A549 (cell line): ENCODE data around the gene SLC24A3. TPM values are rescaled to one million over a fixed set of nuclear protein-coding genes. Genes with fewer than 3 reads are reported as not detected.

ENCODE experiments used
- ATAC-seq, 2 experiments: fragments of 200-7000 bp in 1 of 2; fragments of >200 bp in 1 of 2; cut with Nextera tagmentation in 1 of 2; cut with Tn5 transposase in 1 of 2; 3 replicates each; pipeline versions ENCODE4 v1.8.0 to v1.9.1; 2018 to 2020; ENCODE audit warnings: mild to moderate bottlenecking in 1 of 2, moderate library complexity in 1 of 2
- CTCF ChIA-PET: fragments of 300-600 bp; sonication (Branson Sonifier 250); formaldehyde crosslinking; extraction: SDS; loops from one replicate; lab custom pipeline; 2021; ENCODE audit warnings: antibody characterized with exemption, inconsistent platforms; lab: Yijun Ruan, JAX
- POLR2A ChIA-PET: fragments of 350-600 bp; formaldehyde crosslinking; extraction: SDS; loops from one replicate; lab custom pipeline; 2021; ENCODE audit warnings: antibody characterized with exemption, inconsistent platforms; lab: Yijun Ruan, JAX
- DNase-seq, 2 experiments: peaks; one replicate each; pipeline versions ENCODE4 v3.0.0 to v3.0.0-alpha.2; 2011 to 2016; ENCODE audit warnings: low read depth in 1 of 2, low spot score in 1 of 2
- FAIRE-seq: peaks from 2 replicates; lab custom pipeline; 2011; peaks lifted over from hg19 to GRCh38; lab: Jason Lieb, UNC
- H3K27ac ChIP-seq, 2 experiments: fragments of >200 bp; sonication (Bioruptor Twin); formaldehyde crosslinking; 3 replicates each; pipeline ENCODE4 v1.5.1; 2016 to 2017
- H3K4me1 ChIP-seq: fragments of >200 bp; sonication (Bioruptor Twin); formaldehyde crosslinking; 3 replicates; pipeline ENCODE4 v1.6.1; 2016
- H3K4me2 ChIP-seq: fragments of >200 bp; sonication (Bioruptor Twin); formaldehyde crosslinking; 3 replicates; pipeline ENCODE4 v1.6.1; 2016
- H3K4me3 ChIP-seq: fragments of >200 bp; sonication (Bioruptor Twin); formaldehyde crosslinking; 3 replicates; pipeline ENCODE4 v1.5.1; 2016
- H3K9me3 ChIP-seq: fragments of >200 bp; sonication (Bioruptor Twin); formaldehyde crosslinking; 3 replicates; pipeline ENCODE4 v1.6.1; 2016
- ATOH8 ChIP-seq: fragments of 250-450 bp; sonication (Bioruptor Pico); IDR thresholded peaks from 2 replicates; pipeline ENCODE4 v1.5.0; 2020; ENCODE audit warnings: low read depth, mild to moderate bottlenecking, moderate library complexity
- CBX8 ChIP-seq: fragments of 200-600 bp; sonication (generic); IDR thresholded peaks from 2 replicates; pipeline ENCODE4 v1.6.1; 2016
- E2F6 ChIP-seq: IDR thresholded peaks from 2 replicates; pipeline ENCODE4 v1.6.1; 2012; ENCODE audit warnings: low read depth, borderline replicate concordance
- ELK1 ChIP-seq: fragments of 150-350 bp; IDR thresholded peaks from 2 replicates; pipeline ENCODE4 v1.6.1; 2014; ENCODE audit warnings: low read depth, mild to moderate bottlenecking, low read length
- FOSB ChIP-seq: fragments of 250-450 bp; sonication (Bioruptor Pico); IDR thresholded peaks from 2 replicates; pipeline ENCODE4 v1.5.0; 2020; ENCODE audit warnings: mild to moderate bottlenecking, moderate library complexity
- FOXS1 ChIP-seq: fragments of 250-450 bp; sonication (Bioruptor Pico); IDR thresholded peaks from 2 replicates; pipeline ENCODE4 v1.5.0; 2020; ENCODE audit warnings: mild to moderate bottlenecking, moderate library complexity
- HEYL ChIP-seq: fragments of 250-450 bp; sonication (Bioruptor Pico); IDR thresholded peaks from 2 replicates; pipeline ENCODE4 v1.8.0; 2021; ENCODE audit warnings: mild to moderate bottlenecking, moderate library complexity
- HOXA7 ChIP-seq: fragments of 250-450 bp; sonication (Bioruptor Pico); IDR thresholded peaks from 2 replicates; pipeline ENCODE4 v1.5.0; 2020; ENCODE audit warnings: mild to moderate bottlenecking, moderate library complexity
- HOXB13 ChIP-seq: fragments of 250-450 bp; sonication (Bioruptor Pico); IDR thresholded peaks from 2 replicates; pipeline ENCODE4 v1.5.0; 2020; ENCODE audit warnings: low read depth, mild to moderate bottlenecking, moderate library complexity
- KDM5A ChIP-seq: fragments of 200-600 bp; sonication (generic); IDR thresholded peaks from 2 replicates; pipeline ENCODE4 v1.6.1; 2016; ENCODE audit warnings: antibody characterized with exemption, mild to moderate bottlenecking
- MYC ChIP-seq: IDR thresholded peaks from 2 replicates; pipeline ENCODE4 v1.6.1; 2012; ENCODE audit warnings: mild to moderate bottlenecking, inconsistent platforms, low read length, improper control_type of control experiment, borderline replicate concordance
- PBX3 ChIP-seq: IDR thresholded peaks from 2 replicates; pipeline ENCODE4 v1.6.1; 2012
- POLR2A ChIP-seq: IDR thresholded peaks from 2 replicates; pipeline ENCODE4 v1.6.1; 2012; ENCODE audit warnings: mild to moderate bottlenecking, low read length
- POLR2AphosphoS2 ChIP-seq: conservative IDR thresholded peaks from 2 replicates; pipeline ENCODE4 v1.6.1; 2012; ENCODE audit warnings: low read length, improper control_type of control experiment, inconsistent platforms
- RAD21 ChIP-seq, 2 experiments: fragments of >200 bp in 1 of 2; sonication (Bioruptor Twin) in 1 of 2; formaldehyde crosslinking in 1 of 2; IDR thresholded peaks in 1 of 2; conservative IDR thresholded peaks in 1 of 2; 2 replicates in 1 of 2; 3 replicates in 1 of 2; pipeline ENCODE4 v1.6.1; 2012 to 2018; ENCODE audit warnings: inconsistent platforms in 1 of 2
- RARB ChIP-seq: fragments of 250-450 bp; sonication (Bioruptor Pico); IDR thresholded peaks from 2 replicates; pipeline ENCODE4 v1.8.0; 2021; ENCODE audit warnings: mild to moderate bottlenecking, moderate library complexity
- TP53 ChIP-seq: fragments of 250-450 bp; sonication (Bioruptor Pico); IDR thresholded peaks from 2 replicates; pipeline ENCODE4 v1.5.0; 2021; ENCODE audit warnings: mild to moderate bottlenecking, moderate library complexity
- ZSCAN20 ChIP-seq: fragments of 250-450 bp; sonication (Bioruptor Pico); IDR thresholded peaks from 2 replicates; pipeline ENCODE4 v1.8.0; 2022; ENCODE audit warnings: mild to moderate bottlenecking, moderate library complexity
- WGBS: methylation state at CpG from one replicate; pipeline ENCODE4 v1.1.6; 2017; ENCODE audit errors: missing lambda C conversion rate; 5-methylcytosine and 5-hydroxymethylcytosine counted together
- polyA plus RNA-seq, 4 experiments: library from polyadenylated mRNA; depleted of rRNA in 3 of 4; stranded (reverse); fragments of >200 nt; fragmentation: RNase III in 1 of 4; extraction: RNeasy Plus Mini Kit Qiagen cat#74134 plus additional on column Dnase treatment in 1 of 4; gene quantifications; 2 replicates in 3 of 4; 3 replicates in 1 of 4; pipeline ENCODE4 v1.2.3, GENCODE V29; 2011 to 2017
- TF ChIP-seq, protein P1 (sequence below): fragments of >200 bp; sonication (Bioruptor Twin); formaldehyde crosslinking; IDR thresholded peaks from 3 replicates; pipeline ENCODE4 v1.5.1; 2016

The SLC24A3 gene
- polyA plus RNA-seq, 2 of the 4 experiments (the other 2 are of a cell fraction) = 0.08 TPM; not detected in 1

DNA sequence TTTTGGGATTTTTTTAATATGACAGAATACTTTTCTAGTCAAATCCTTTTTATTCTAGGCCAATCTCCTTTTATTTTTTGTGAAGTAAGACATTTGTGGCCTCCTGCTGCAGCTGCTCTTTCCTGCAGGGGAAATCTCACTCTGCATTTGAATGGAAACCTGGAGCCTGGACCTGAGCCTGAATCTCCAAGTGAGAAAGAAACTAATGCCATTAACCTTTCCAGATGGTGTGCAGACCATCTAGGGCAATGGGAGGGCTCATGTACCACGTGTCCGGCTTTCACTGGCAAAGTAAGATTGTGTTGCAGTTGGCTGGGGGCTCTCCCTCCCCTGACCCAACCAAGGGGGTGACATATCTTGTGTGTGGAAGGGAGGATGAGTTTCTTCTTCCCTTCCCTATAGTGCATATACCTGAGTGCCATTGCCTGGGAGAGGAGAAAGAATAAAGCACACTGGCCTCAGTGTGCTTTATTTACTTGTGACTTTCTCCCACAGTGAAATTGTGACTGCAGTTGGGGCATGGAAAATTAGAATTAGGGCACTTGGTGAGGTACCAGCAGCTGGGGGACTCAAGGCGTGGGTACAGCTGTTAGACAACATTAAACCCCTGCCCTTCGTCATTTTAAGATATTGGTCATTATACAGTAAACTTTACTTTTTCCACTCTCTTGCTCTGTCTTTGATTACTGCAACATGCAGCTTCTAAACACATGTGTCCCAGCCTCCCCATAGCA is 385.8 kb downstream of the SLC24A3 start:
- ATAC-seq (no peak), DNase-seq (no peak), FAIRE-seq (no peak)
- 6% methylated on average over 4 of the region's 4 CpGs for WGBS
- no peaks in the 10 kb centered on the region for H3K4me1 ChIP-seq
- CTCF ChIA-PET = interaction anchor here (0.6 kb wide), 1 partner anchor 97 kb away, joined by 3 read pairs; no protein-coding TSS in a partner anchor
- TF ChIP-seq PBX3 (no peak), RARB (no peak), TP53 (CRISPR knock-in tag) (no peak), POLR2AphosphoS2 (no peak), ELK1 (no peak), HEYL (CRISPR knock-in tag) (no peak), ATOH8 (CRISPR knock-in tag) (no peak), FOSB (no peak), RAD21 (conservative IDR thresholded peaks at IDR 0.05 in 1 of 2, IDR thresholded peaks at IDR 0.05 in 1 of 2) (no peak)
- TF ChIP-seq, protein P1, sequence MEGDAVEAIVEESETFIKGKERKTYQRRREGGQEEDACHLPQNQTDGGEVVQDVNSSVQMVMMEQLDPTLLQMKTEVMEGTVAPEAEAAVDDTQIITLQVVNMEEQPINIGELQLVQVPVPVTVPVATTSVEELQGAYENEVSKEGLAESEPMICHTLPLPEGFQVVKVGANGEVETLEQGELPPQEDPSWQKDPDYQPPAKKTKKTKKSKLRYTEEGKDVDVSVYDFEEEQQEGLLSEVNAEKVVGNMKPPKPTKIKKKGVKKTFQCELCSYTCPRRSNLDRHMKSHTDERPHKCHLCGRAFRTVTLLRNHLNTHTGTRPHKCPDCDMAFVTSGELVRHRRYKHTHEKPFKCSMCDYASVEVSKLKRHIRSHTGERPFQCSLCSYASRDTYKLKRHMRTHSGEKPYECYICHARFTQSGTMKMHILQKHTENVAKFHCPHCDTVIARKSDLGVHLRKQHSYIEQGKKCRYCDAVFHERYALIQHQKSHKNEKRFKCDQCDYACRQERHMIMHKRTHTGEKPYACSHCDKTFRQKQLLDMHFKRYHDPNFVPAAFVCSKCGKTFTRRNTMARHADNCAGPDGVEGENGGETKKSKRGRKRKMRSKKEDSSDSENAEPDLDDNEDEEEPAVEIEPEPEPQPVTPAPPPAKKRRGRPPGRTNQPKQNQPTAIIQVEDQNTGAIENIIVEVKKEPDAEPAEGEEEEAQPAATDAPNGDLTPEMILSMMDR = no peak
- POLR2A ChIA-PET = no interaction called here
- H3K4me2 ChIP-seq = no peak overlapping the region
- no peak overlapping the region for H3K4me3 ChIP-seq
- H3K27ac ChIP-seq = no peak overlapping the region
- H3K9me3 ChIP-seq = no peaks in the 10 kb centered on the region

- no peak for FAIRE-seq
Measured at GRCh38 chr20:19599200-19599599, 386.8 kb downstream of the SLC24A3 start.

DNA sequence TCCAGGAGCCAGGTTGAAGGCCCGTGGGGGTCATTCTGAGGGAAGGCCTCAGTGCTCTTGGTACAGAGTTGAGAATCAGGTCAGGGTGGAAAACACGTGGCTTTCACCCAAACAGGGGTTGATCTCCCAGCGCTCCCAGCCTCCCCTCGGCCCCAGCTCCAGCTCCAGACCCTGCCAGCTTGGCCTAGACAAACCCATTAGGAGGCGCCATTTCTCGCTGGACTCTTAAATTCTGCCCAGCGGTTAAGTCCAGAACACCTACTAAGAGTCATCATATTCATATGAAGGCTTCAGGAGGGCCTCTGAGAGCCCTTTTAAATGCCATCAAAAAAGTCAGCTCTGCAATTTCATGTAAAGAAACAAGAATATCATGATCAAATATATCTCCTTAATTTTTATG is 387.6 kb downstream of the SLC24A3 start:
- 18% methylated on average over 7 of the region's 7 CpGs for WGBS
- ATAC-seq = no peak
- FAIRE-seq = no peak

More at GRCh38 chr20:19599200-19599599, 386.8 kb downstream of the SLC24A3 start:
- WGBS = 79% methylated on average over 20 of the region's 20 CpGs
- TF ChIP-seq POLR2AphosphoS2 (no peak), CBX8 (no peak)
- H3K4me1 ChIP-seq = no peaks in the 10 kb centered on the region
- ChIA-PET POLR2A (no interaction called here), CTCF (interaction anchor here (1.5 kb wide), 1 partner anchor 10 kb away, joined by 3 read pairs; no protein-coding TSS in a partner anchor)
- ATAC-seq (no peak), DNase-seq (no peak)
- no peak overlapping the region for H3K4me2 ChIP-seq
- no peak overlapping the region for H3K27ac ChIP-seq
- H3K9me3 ChIP-seq = no peaks in the 10 kb centered on the region
- H3K4me3 ChIP-seq = no peak overlapping the region

More for the DNA sequence above, 387.6 kb downstream of the SLC24A3 start:
- TF ChIP-seq E2F6 (no peak), FOXS1 (CRISPR knock-in tag) (no peak), HOXB13 (CRISPR knock-in tag) (no peak), KDM5A (no peak), MYC (no peak), TP53 (CRISPR knock-in tag) (no peak), ZSCAN20 (no peak), ELK1 (no peak), POLR2A (no peak), HOXA7 (CRISPR knock-in tag) (no peak)
- TF ChIP-seq, protein P1 = no peak
- ChIA-PET CTCF (interaction anchor here (1.4 to 1.5 kb wide), 2 partner anchors 10 to 12 kb away, joined by 3 to 7 read pairs; no protein-coding TSS in a partner anchor), POLR2A (no interaction called here)
- Histone ChIP-seq H3K9me3 (no peaks in the 10 kb centered on the region), H3K4me3 (no peak overlapping the region), H3K27ac (no peak overlapping the region), H3K4me2 (no peak overlapping the region), H3K4me1 (no peaks in the 10 kb centered on the region)
- DNase-seq = no peak
